Activated CD4-positive, alpha-beta T cell treated with anti-CD3 and anti-CD28 coated beads, Interleukin-2, amount 50 U/mL, for 48 hours (primary cell): ENCODE results near the gene SWAP70.
A peak's percentile ranks its signal among the peaks of the same experiment; 100 is the strongest.

Experiments
- DNase-seq, 2 experiments: peaks; one replicate each; pipeline ENCODE4 v3.0.0-alpha.2; 2020

SWAP70 gene

DNA sequence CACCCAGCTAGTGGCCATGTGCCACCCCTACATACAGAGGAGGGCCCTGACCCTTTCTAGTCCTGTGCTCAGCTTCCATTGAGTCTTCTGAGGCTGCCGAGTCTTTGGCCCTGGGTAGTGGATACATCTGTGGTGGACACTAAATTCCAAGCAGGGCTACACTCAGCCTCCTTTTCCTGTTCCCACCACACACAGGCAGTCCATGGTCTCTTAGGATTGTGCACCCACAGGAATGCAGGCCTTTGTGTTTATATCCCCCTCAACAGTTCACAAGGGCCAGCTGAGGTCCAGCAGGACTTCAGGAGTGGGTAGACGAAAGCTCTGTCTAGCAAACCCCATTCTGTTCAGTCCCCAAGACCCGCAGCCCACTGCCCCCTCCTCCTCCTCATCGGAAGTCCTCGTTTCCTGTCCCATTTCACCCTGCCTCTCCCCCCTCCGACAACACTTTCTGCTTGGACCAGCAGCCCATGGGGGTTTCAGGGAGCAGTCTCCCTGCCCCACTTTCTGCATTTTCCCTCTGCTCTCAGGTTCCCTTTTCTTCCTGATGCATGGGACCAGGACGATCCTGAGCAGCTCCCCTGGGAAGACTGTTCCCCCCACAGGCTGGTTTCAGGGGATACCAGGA lies 91.8 kb downstream of the SWAP70 start:
- DNase-seq = no peak

- no peak for DNase-seq
Measured at GRCh38 chr11:9756461-9756860, 92.6 kb downstream of the SWAP70 start.

GRCh38 chr11:9756878-9757277 lies 93.0 kb downstream of the SWAP70 start:
- no peak for DNase-seq

- DNase-seq = peak; percentile 95 to 96
Measured at GRCh38 chr11:9757809-9758636, 94.1 kb downstream of the SWAP70 start.

GRCh38 chr11:9758637-9759518 lies 95.0 kb downstream of the SWAP70 start:
- DNase-seq = peak; percentile 64 to 70

GRCh38 chr11:9759519-9760192 lies 95.8 kb downstream of the SWAP70 start:
- peak; percentile 93 to 95 for DNase-seq

DNA sequence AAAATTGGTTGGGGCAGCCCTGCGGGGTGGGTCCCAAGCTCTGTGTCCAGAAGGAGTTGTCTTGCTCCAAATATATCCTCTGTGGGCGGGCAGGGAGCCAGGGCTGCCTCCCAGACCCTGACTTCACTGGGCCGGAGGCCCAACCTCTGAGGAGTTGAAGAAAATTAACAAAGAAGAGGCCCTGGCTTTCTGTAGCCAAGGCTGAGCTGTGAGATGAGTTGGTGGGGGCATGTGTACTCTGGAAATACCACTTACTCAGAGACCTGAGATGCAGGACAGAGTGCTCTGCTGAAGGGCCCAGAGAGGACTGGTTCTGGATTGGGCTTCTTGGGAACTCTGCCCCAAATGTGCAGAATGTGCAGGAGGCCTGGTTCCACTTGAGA lies 96.3 kb downstream of the SWAP70 start:
- DNase-seq = no peak

GRCh38 chr11:9761441-9761945 lies 97.6 kb downstream of the SWAP70 start:
- no peak for DNase-seq

DNA sequence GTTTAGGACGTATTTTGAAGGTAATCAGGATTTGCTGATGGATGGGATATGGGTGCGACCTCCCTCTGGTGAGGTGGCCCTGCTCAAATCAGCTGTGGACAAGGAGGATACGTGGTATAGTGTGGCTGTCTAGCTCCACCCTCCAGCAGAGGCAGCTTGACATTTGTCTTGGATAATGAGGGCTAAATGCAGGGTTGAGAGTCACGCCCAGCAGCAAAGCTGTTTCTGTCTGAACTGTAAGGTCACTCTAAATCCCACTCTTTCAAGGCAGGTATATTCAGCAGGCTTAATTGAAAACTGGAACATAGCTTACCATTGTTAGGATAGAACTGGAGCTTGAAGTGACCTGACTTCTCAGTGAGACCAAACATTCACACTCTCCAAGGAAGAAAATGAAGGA lies 98.7 kb downstream of the SWAP70 start:
- DNase-seq = no peak

- DNase-seq = no peak
Measured at GRCh38 chr11:9763301-9763700, 99.4 kb downstream of the SWAP70 start.

GRCh38 chr11:9765320-9766101 lies 101.6 kb downstream of the SWAP70 start:
- DNase-seq = no peak

- DNase-seq = no peak
Measured at GRCh38 chr11:9769621-9770020, 105.7 kb downstream of the SWAP70 start.

DNA sequence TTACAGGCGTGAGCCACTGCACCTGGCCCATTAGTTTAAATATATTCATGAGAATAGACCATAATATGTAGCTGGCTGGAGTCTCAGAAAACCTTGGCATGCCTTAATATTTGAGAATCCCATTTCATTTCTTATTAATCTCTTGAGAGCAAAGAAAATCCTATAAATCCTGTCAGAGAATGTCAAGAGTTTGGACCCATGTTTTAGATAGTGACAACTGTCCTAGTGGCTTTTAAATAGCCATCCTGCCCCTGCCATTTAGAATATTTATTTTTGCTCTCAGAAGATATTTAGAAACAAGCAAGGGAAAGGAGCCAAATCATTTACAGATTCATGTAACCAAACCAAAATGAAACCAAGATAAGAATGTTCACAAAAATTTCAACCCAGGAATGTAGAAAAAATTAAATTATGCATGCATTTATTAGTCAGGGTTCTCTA lies 107.2 kb downstream of the SWAP70 start:
- DNase-seq = no peak

DNA sequence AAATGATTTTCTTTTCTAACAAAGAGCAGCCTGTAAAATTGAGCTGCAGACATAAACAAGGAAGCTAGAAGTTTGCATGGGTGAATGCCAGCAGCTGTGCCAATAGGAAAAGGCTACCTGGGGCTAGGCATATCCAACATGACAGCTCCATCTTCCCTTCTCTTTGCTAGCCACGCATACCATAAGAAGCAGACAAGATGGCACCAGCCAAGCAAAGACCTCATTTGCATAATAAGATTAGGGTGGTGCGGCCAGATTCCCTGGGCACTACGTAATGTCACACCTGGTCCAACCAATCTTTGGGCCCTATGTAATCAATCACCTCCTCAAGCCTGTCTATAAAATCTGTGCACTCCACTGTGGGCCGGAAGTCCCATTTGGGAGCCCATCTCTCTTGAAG lies 108.3 kb downstream of the SWAP70 start:
- no peak for DNase-seq

GRCh38 chr11:9773524-9773923 lies 109.6 kb downstream of the SWAP70 start:
- no peak for DNase-seq

DNA sequence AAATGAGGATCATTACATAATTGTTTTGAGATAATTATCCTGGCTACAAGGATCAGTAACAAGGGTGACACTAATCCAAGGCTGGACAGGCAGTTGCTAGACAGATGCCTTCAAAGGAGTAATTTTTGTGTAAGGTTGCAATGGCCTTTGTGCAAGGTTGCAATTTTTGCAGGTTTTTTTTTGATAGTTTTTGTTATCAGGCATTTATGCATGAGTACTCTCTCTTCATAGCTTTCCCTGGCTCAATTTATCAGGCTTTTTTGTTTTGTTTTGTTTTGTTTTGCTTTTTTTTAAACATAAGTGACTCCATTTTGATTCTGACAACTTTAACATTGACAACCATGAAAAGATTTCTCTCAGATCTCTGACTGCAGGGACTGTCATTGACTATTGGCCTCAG lies 110.2 kb downstream of the SWAP70 start:
- DNase-seq = no peak

- no peak for DNase-seq
Measured at GRCh38 chr11:9774591-9775397, 110.9 kb downstream of the SWAP70 start.

GRCh38 chr11:9775398-9775779 lies 111.5 kb downstream of the SWAP70 start:
- DNase-seq = no peak

DNA sequence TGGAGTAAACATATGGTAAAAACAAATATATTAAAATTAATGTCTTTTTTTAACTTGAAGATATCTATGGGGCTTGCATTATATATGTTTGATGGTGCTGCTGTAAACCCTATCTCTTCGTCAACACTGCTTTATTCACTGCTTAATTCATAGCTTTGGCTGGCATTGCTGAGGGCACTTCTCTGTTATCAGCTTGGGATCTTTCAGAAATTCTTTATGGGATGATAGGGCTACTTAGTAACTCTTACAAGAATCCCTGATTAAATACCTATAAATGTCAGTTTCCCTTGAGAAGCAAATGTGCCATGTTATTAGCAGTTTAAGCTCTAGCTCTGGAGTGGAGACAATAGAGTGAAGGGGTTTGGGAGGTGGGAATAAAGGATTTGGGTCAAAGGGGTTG lies 112.3 kb downstream of the SWAP70 start:
- DNase-seq = no peak

DNA sequence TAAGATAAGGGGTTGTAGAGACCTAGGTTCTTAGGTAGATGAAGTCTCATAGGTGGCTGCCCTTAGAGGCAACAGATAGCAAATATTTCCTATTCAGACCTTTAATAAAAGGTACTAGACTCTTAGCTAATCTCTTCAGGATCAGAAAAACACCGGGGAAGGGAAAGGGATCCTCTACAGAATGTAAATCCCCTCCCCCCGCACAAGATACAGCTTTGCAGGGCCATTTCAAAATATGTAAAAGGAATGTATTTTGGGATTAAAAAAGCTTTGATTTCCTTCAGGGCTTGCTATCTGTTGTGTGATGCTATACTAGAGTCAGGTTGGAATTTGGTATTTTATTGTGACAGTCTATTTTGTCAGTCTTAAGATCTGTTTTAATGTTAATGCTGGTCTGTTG lies 113.2 kb downstream of the SWAP70 start:
- no peak for DNase-seq

GRCh38 chr11:9777525-9777924 lies 113.6 kb downstream of the SWAP70 start:
- no peak for DNase-seq
